Ovary (tissue), 9 donors: ENCODE results near the gene PLTP. TPM values are rescaled to one million over a fixed set of nuclear protein-coding genes. Genes with fewer than 3 reads are reported as not detected.
A peak's percentile ranks its signal among the peaks of the same experiment; 100 is the strongest.

Experiments used
- DNase-seq, 5 donors: peaks; one replicate each; pipeline ENCODE4 v3.0.0-alpha.2; 2019 to 2020
- H3K27ac ChIP-seq, 2 donors: fragments of 200-600 bp; one replicate each; pipeline versions ENCODE4 v1.5.1 to v1.8.0; 2019 to 2022
- H3K27me3 ChIP-seq: fragments of 200-600 bp; one replicate; pipeline ENCODE4 v1.8.0; 2022
- H3K36me3 ChIP-seq: fragments of 200-600 bp; sonication (generic); one replicate; pipeline ENCODE4 v1.5.1; 2019
- H3K4me1 ChIP-seq: one replicate; pipeline ENCODE4 v1.8.1; 2013; ENCODE audit warnings: mild to moderate bottlenecking, moderate library complexity; ENCODE audit not compliant: insufficient read depth
- H3K4me3 ChIP-seq: fragments of 200-600 bp; sonication (generic); one replicate; pipeline ENCODE4 v1.5.1; 2017
- H3K9me3 ChIP-seq, 2 donors: fragments of 200-600 bp in 1 of 2; sonication (generic) in 1 of 2; one replicate each; pipeline versions ENCODE4 v1.5.1 to v1.8.1; 2013 to 2019; ENCODE audit warnings: mild to moderate bottlenecking in 1 of 2, moderate library complexity in 1 of 2
- CTCF ChIP-seq, 3 donors: fragments of 450-650 bp in 2 of 3; fragments of 200-600 bp in 1 of 3; IDR thresholded peaks; one replicate each; pipeline versions ENCODE4 v1.5.1 to v1.8.0; 2016 to 2022; ENCODE audit warnings: antibody characterized with exemption in 3 of 3, mild to moderate bottlenecking in 1 of 3
- EP300 ChIP-seq: sonication (generic); formaldehyde crosslinking; IDR thresholded peaks from one replicate; pipeline ENCODE4 v1.6.1; 2017; ENCODE audit warnings: antibody characterized with exemption
- POLR2A ChIP-seq: fragments of 450-650 bp; IDR thresholded peaks from one replicate; pipeline ENCODE4 v1.6.1; 2017; ENCODE audit warnings: antibody characterized with exemption, mild to moderate bottlenecking, moderate library complexity
- WGBS, 3 donors: extraction: QIAGEN DNeasy Blood & Tissue Kit in 1 of 3; methylation state at CpG; one replicate each; pipeline versions ENCODE4 v1.1.5 to v1.1.7; 2013 to 2017; 5-methylcytosine and 5-hydroxymethylcytosine counted together
- intact Hi-C, 4 donors: fragments of 100-400 bp; cut with DNase I; formaldehyde crosslinking; loops; one replicate each; pipeline versions ENCODE4 v1.11.0 to v1.15.1; 2022 to 2023
- polyA plus RNA-seq, 2 donors: library from polyadenylated mRNA; stranded (reverse); fragments of 200-250 nt in 1 of 2; fragments of 350-450 nt in 1 of 2; fragmentation: Illumina TruSeq in 1 of 2; extraction: RNeasy Lipid Tissue Mini Kit (QIAGEN cat#74804) in 1 of 2; gene quantifications; one replicate each; pipeline ENCODE4 v1.2.3, GENCODE V29; 2013 to 2014
- total RNA-seq, 7 donors: library from RNA; depleted of rRNA in 2 of 7; stranded (reverse); fragments of >200 nt in 2 of 7; fragmentation: NEBNext Ultra II Directional in 3 of 7; extraction: Animal tissue kit (Norgen Biotek cat#: 25700) in 3 of 7; gene quantifications; one replicate each; pipeline versions ENCODE4 v1.1.0 to v1.2.4, GENCODE V29; 2016 to 2023
- donor health status: DM: no; HTN: no; CAD: no; lungs with moderate emphysema.
- donor health status: DM: no; HTN: no; CAD: no.
- donor health status: Bipolar disorder and iron deficiency.
- donor health status: DM: yes; HTN: yes; CAD: no.
- donor health status: DM: no; HTN: no; CAD: no.
- donor health status: DM: yes; HTN: yes; CAD: no.

PLTP gene
- total and polyA plus RNA-seq, 9 donors, result 83.5 to 266 (median 138) TPM

GRCh38 chr20:45888681-45889080, 23.3 kb downstream of the PLTP start:
- Histone ChIP-seq H3K27ac (no peak overlapping the region), H3K9me3 (no peaks in the 10 kb centered on the region), H3K27me3 (no peaks in the 10 kb centered on the region), H3K4me1 (peaks cover 9% of the 10 kb centered on the region), H3K4me3 (no peak overlapping the region), H3K36me3 (no peaks in the 10 kb centered on the region)
- no peak for DNase-seq
- TF ChIP-seq CTCF (IDR thresholded peaks at IDR 0.05) (no peak), POLR2A (no peak), EP300 (no peak)
- intact Hi-C loops, result loop anchor here in 2 of 4 donors (5.0 to 10.0 kb wide), 2 partner anchors 46 to 56 kb away; no protein-coding TSS in a partner anchor
- WGBS, 3 donors, result 73 to 83% (median 83%) methylated on average over 3 of the region's 3 CpGs

GRCh38 chr20:45887346-45887715, 24.6 kb downstream of the PLTP start, which contains the start of gene SPATA25:
Gene SPATA25 (minus strand): TSS chr20:45887622. CDS start chr20:45887590, 32 bp downstream.
- H3K4me3 ChIP-seq, result no peak within 1 kb of the TSS
- no peak within 1 kb of the TSS for H3K27ac ChIP-seq
- H3K36me3 ChIP-seq, result no peaks in the 10 kb centered on the region
- WGBS, 3 donors, result 88 to 91% (median 89%) methylated on average over 8 of the region's 8 CpGs
- TF ChIP-seq CTCF (IDR thresholded peaks at IDR 0.05), result no peak
- no peak for TF ChIP-seq POLR2A
- no peak for TF ChIP-seq EP300
- intact Hi-C loops, result loop anchor here in 2 of 4 donors (5.0 to 10.0 kb wide), 2 partner anchors 45 to 57 kb away; no protein-coding TSS in a partner anchor
- DNase-seq, result no peak
- no peaks in the 10 kb centered on the region for H3K27me3 ChIP-seq
- peaks cover 3% of the 10 kb centered on the region for H3K4me1 ChIP-seq
- H3K9me3 ChIP-seq, result no peaks in the 10 kb centered on the region

GRCh38 chr20:45886590-45887345, 25.2 kb downstream of the PLTP start:
- H3K4me1 ChIP-seq, result peaks cover 3% of the 10 kb centered on the region
- H3K27ac ChIP-seq, result no peak overlapping the region
- DNase-seq, result peak in 1 of 5 donors; percentile 36
- H3K36me3 ChIP-seq, result no peaks in the 10 kb centered on the region
- H3K27me3 ChIP-seq, result no peaks in the 10 kb centered on the region
- no peaks in the 10 kb centered on the region for H3K9me3 ChIP-seq
- intact Hi-C loops, result loop anchor here in 2 of 4 donors (5.0 to 10.0 kb wide), 2 partner anchors 44 to 58 kb away; no protein-coding TSS in a partner anchor
- no peak overlapping the region for H3K4me3 ChIP-seq
- 82 to 86% (median 84%) methylated on average over 19 of the region's 19 CpGs for WGBS, 3 donors
- TF ChIP-seq CTCF (IDR thresholded peaks at IDR 0.05), result no peak
- no peak for TF ChIP-seq POLR2A
- TF ChIP-seq EP300, result no peak

- Histone ChIP-seq H3K36me3 (no peaks in the 10 kb centered on the region), H3K4me1 (peaks cover 2% of the 10 kb centered on the region), H3K27ac (no peak overlapping the region), H3K9me3 (no peaks in the 10 kb centered on the region), H3K4me3 (no peak overlapping the region), H3K27me3 (no peaks in the 10 kb centered on the region)
- WGBS, 3 donors, result 65 to 78% (median 75%) methylated on average over 9 of the region's 9 CpGs
- intact Hi-C loops, result loop anchor here in 1 of 4 donors (10.0 kb wide), 1 partner anchor 62 kb away; no protein-coding TSS in a partner anchor
- TF ChIP-seq POLR2A (no peak), EP300 (no peak), CTCF (IDR thresholded peaks at IDR 0.05) (no peak)
- no peak for DNase-seq
Measured at GRCh38 chr20:45883100-45883469, 28.9 kb downstream of the PLTP start.
